Gastroesophageal sphincter (tissue), 3 donors: ENCODE results near the gene CELF2.

Source experiments
- CTCF ChIP-seq, 4 experiments: fragments of 200-600 bp in 2 of 4; fragments of 450-650 bp in 2 of 4; sonication (generic) in 1 of 4; IDR thresholded peaks; one replicate each; pipeline ENCODE4 v1.5.1; 2017 to 2019; ENCODE audit warnings: antibody characterized with exemption in 4 of 4, mild to moderate bottlenecking in 2 of 4, moderate library complexity in 2 of 4
- POLR2A ChIP-seq, 2 donors: fragments of 450-650 bp; IDR thresholded peaks; one replicate each; pipeline ENCODE4 v1.6.1; 2017; ENCODE audit warnings: antibody characterized with exemption in 2 of 2, mild to moderate bottlenecking in 2 of 2, moderate library complexity in 1 of 2
- POLR2AphosphoS5 ChIP-seq: sonication (generic); formaldehyde crosslinking; IDR thresholded peaks from one replicate; pipeline ENCODE4 v1.6.1; 2017; ENCODE audit warnings: antibody characterized with exemption

GRCh38 chr10:11081408-11081807 is 63.7 kb downstream of the CELF2 start:
- TF ChIP-seq CTCF (IDR thresholded peaks at IDR 0.05) (no peak), POLR2AphosphoS5 (no peak), POLR2A (IDR thresholded peaks at IDR 0.05) (no peak)
